Naive thymus-derived CD8-positive, alpha-beta T cell (primary cell): ENCODE results near the gene TNFRSF9. TPM values are rescaled to one million over a fixed set of nuclear protein-coding genes. Genes with fewer than 3 reads are reported as not detected.
"Not testable (repeated sequence)": the region's sequence is repeated elsewhere in the genome, so short reads cannot be mapped to it uniquely, and the experiment has no call there.

Source experiments
- ATAC-seq, 2 donors: fragments of 150-1000 bp; cut with Tn5 transposase in 1 of 2; sonication (Bioruptor Pico), chemical (Tn5 transposase) in 1 of 2; 1 replicate in 1 of 2; 2 replicates in 1 of 2; pipeline ENCODE4 v1.10.0; 2021; ENCODE audit warnings: mild to moderate bottlenecking in 2 of 2, moderate library complexity in 2 of 2
- POLR2A ChIA-PET: fragments of 350-600 bp; sonication (Branson Sonifier 250); formaldehyde crosslinking; loops from one replicate; lab custom pipeline; 2021; ENCODE audit warnings: antibody characterized with exemption; lab: Charles Lee
- DNase-seq, 10 donors: peaks; one replicate each; pipeline versions ENCODE4 v3.0.0 to v3.0.0-alpha.2; 2020 to 2022
- H3K27ac Mint-ChIP-seq, 10 donors: one replicate each; pipeline ENCODE4 v1.8.0; 2020 to 2022; ENCODE audit warnings: mild to moderate bottlenecking in 10 of 10, mixed read lengths in 10 of 10, moderate library complexity in 4 of 10, inconsistent platforms in 1 of 10
- H3K27me3 Mint-ChIP-seq, 5 donors: one replicate each; pipeline ENCODE4 v1.8.0; 2021 to 2022; ENCODE audit warnings: mixed read lengths in 5 of 5
- H3K36me3 Mint-ChIP-seq, 3 donors: one replicate each; pipeline ENCODE4 v1.8.0; 2020 to 2022; ENCODE audit warnings: mixed read lengths in 3 of 3, mild to moderate bottlenecking in 2 of 3, inconsistent platforms in 1 of 3
- H3K4me1 Mint-ChIP-seq, 4 donors: one replicate each; pipeline ENCODE4 v1.8.0; 2021 to 2022; ENCODE audit warnings: mixed read lengths in 4 of 4
- H3K4me3 Mint-ChIP-seq, 10 donors: one replicate each; pipeline ENCODE4 v1.8.0; 2020 to 2022; ENCODE audit warnings: mild to moderate bottlenecking in 10 of 10, mixed read lengths in 10 of 10, moderate library complexity in 6 of 10, inconsistent platforms in 1 of 10
- H3K9me3 Mint-ChIP-seq, 9 donors: one replicate each; pipeline ENCODE4 v1.8.0; 2020 to 2022; ENCODE audit warnings: mixed read lengths in 9 of 9, mild to moderate bottlenecking in 3 of 9, inconsistent platforms in 1 of 9, moderate library complexity in 1 of 9
- polyA plus RNA-seq, 3 donors: library from polyadenylated mRNA; unstranded; fragments of 300-500 nt; fragmentation: Illumina TruSeq; gene quantifications; one replicate each; pipeline ENCODE4 v1.2.3, GENCODE V29; 2021
- total RNA-seq, 8 experiments: library from RNA in 2 of 8; stranded (reverse) in 2 of 8; gene quantifications; one replicate each; pipeline ENCODE4 v1.2.3 and lab custom pipeline; 2021 to 2026

The TNFRSF9 gene
- total and polyA plus RNA-seq, 5 experiments from 2014 or later, result 0.05 to 5.1 (median 0.24) TPM

GRCh38 chr1:7931446-7931812 is 9.2 kb downstream of the TNFRSF9 start:
- Mint-ChIP-seq H3K36me3 (no peaks in the 10 kb centered on the region), H3K27ac (peak overlapping the region in 6 of 10 donors; percentile 20 to 84 (median 68)), H3K4me1 (peaks cover 12 to 42% (median 21%) of the 10 kb centered on the region in 4 donors), H3K9me3 (no peaks in the 10 kb centered on the region), H3K4me3 (peak overlapping the region in 8 of 10 donors; percentile 4 to 66 (median 60)), H3K27me3 (no peaks in the 10 kb centered on the region)
- POLR2A ChIA-PET, result no interaction called here
- ATAC-seq (peak; percentile 23 to 50), DNase-seq (no peak)

GRCh38 chr1:7930645-7931445 is 9.8 kb downstream of the TNFRSF9 start:
- POLR2A ChIA-PET, result no interaction called here
- DNase-seq, result peak in 1 of 10 donors; percentile 35
- peak overlapping the region; percentile 7 to 84 (median 68) for H3K27ac Mint-ChIP-seq
- H3K27me3 Mint-ChIP-seq, result no peaks in the 10 kb centered on the region
- ATAC-seq, result peak; percentile 43 to 44
- H3K36me3 Mint-ChIP-seq, result no peaks in the 10 kb centered on the region
- no peaks in the 10 kb centered on the region for H3K9me3 Mint-ChIP-seq
- H3K4me3 Mint-ChIP-seq, result peak overlapping the region; percentile 36 to 70 (median 62)
- peaks cover 12 to 42% (median 21%) of the 10 kb centered on the region in 4 donors for H3K4me1 Mint-ChIP-seq

- Mint-ChIP-seq H3K4me3 (peak overlapping the region in 6 of 10 donors; percentile 1 to 70 (median 31)), H3K4me1 (peaks cover 12 to 40% (median 21%) of the 10 kb centered on the region in 4 donors)
- POLR2A ChIA-PET, result no interaction called here
Observed at GRCh38 chr1:7929637-7930036, 11.0 kb downstream of the TNFRSF9 start.

GRCh38 chr1:7928247-7928646 is 12.4 kb downstream of the TNFRSF9 start:
- Mint-ChIP-seq H3K36me3 (no peaks in the 10 kb centered on the region), H3K4me3 (no peak overlapping the region), H3K27me3 (no peaks in the 10 kb centered on the region), H3K4me1 (peaks cover 12 to 40% (median 21%) of the 10 kb centered on the region in 4 donors), H3K27ac (no peak overlapping the region), H3K9me3 (no peaks in the 10 kb centered on the region)
- POLR2A ChIA-PET, result no interaction called here
- DNase-seq (no peak), ATAC-seq (no peak)

More at GRCh38 chr1:7929637-7930036, 11.0 kb downstream of the TNFRSF9 start:
- no peaks in the 10 kb centered on the region for H3K27me3 Mint-ChIP-seq
- no peaks in the 10 kb centered on the region for H3K9me3 Mint-ChIP-seq
- peak overlapping the region in 3 of 10 donors; percentile 16 to 76 (median 65) for H3K27ac Mint-ChIP-seq
- ATAC-seq (no peak), DNase-seq (no peak)
- no peaks in the 10 kb centered on the region for H3K36me3 Mint-ChIP-seq

GRCh38 chr1:7927061-7927460 is 13.6 kb downstream of the TNFRSF9 start:
- peak overlapping the region in 1 of 10 donors; percentile 34 for H3K27ac Mint-ChIP-seq

GRCh38 chr1:7922301-7922700 is 18.3 kb downstream of the TNFRSF9 start:
- Mint-ChIP-seq H3K9me3 (no peaks in the 10 kb centered on the region), H3K27ac (peak overlapping the region in 1 of 10 donors; percentile 3), H3K36me3 (no peaks in the 10 kb centered on the region), H3K4me1 (peaks cover 0 to 23% (median 8%) of the 10 kb centered on the region in 4 donors), H3K27me3 (no peaks in the 10 kb centered on the region), H3K4me3 (no peak overlapping the region)
- no peak for DNase-seq
- no peak for ATAC-seq
- POLR2A ChIA-PET, result interaction anchor here (0.6 kb wide), 1 partner anchor 1073 kb away, joined by 5 read pairs; no protein-coding TSS in a partner anchor

More at GRCh38 chr1:7927061-7927460, 13.6 kb downstream of the TNFRSF9 start:
- H3K27me3 Mint-ChIP-seq, H3K9me3 Mint-ChIP-seq, POLR2A ChIA-PET, ATAC-seq, DNase-seq, H3K36me3 Mint-ChIP-seq: not testable (repeated sequence)
- H3K4me1 Mint-ChIP-seq, result peaks cover 11 to 40% (median 22%) of the 10 kb centered on the region in 4 donors
- H3K4me3 Mint-ChIP-seq, result peak overlapping the region in 1 of 10 donors; percentile 7

- Mint-ChIP-seq H3K9me3 (no peaks in the 10 kb centered on the region), H3K36me3 (no peaks in the 10 kb centered on the region), H3K27me3 (no peaks in the 10 kb centered on the region), H3K4me1 (peaks cover 0 to 23% (median 9%) of the 10 kb centered on the region in 4 donors), H3K4me3 (no peak overlapping the region), H3K27ac (no peak overlapping the region)
- DNase-seq (no peak), ATAC-seq (no peak)
- POLR2A ChIA-PET, result no interaction called here
Observed at GRCh38 chr1:7921796-7922195, 18.8 kb downstream of the TNFRSF9 start.

GRCh38 chr1:7919880-7920279 is 20.8 kb downstream of the TNFRSF9 start:
- Mint-ChIP-seq H3K4me3 (no peak overlapping the region), H3K36me3 (no peaks in the 10 kb centered on the region), H3K27me3 (no peaks in the 10 kb centered on the region), H3K27ac (no peak overlapping the region), H3K9me3 (no peaks in the 10 kb centered on the region), H3K4me1 (peaks cover 5 to 33% (median 20%) of the 10 kb centered on the region in 4 donors)
- POLR2A ChIA-PET, result no interaction called here
- no peak for ATAC-seq
- DNase-seq, result no peak

- H3K4me1 Mint-ChIP-seq, result peaks cover 7 to 45% (median 29%) of the 10 kb centered on the region in 4 donors
- H3K36me3 Mint-ChIP-seq, H3K9me3 Mint-ChIP-seq, POLR2A ChIA-PET, ATAC-seq, DNase-seq, H3K27ac Mint-ChIP-seq, H3K27me3 Mint-ChIP-seq, H3K4me3 Mint-ChIP-seq: not testable (repeated sequence)
Observed at GRCh38 chr1:7917971-7918370, 22.7 kb downstream of the TNFRSF9 start.

GRCh38 chr1:7916501-7916830 is 24.2 kb downstream of the TNFRSF9 start:
- POLR2A ChIA-PET, result no interaction called here
- Mint-ChIP-seq H3K27ac (peak overlapping the region in 5 of 10 donors; percentile 13 to 80 (median 71)), H3K4me1 (peaks cover 7 to 54% (median 31%) of the 10 kb centered on the region in 4 donors), H3K4me3 (peak overlapping the region in 1 of 10 donors; percentile 20), H3K27me3 (no peaks in the 10 kb centered on the region), H3K36me3 (no peaks in the 10 kb centered on the region), H3K9me3 (no peaks in the 10 kb centered on the region)
- ATAC-seq (no peak), DNase-seq (no peak)

GRCh38 chr1:7915826-7916500 is 24.7 kb downstream of the TNFRSF9 start:
- peak; percentile 91 to 93 for ATAC-seq
- Mint-ChIP-seq H3K4me3 (peak overlapping the region; percentile 15 to 81 (median 29)), H3K36me3 (no peaks in the 10 kb centered on the region), H3K27ac (peak overlapping the region in 8 of 10 donors; percentile 31 to 88 (median 66)), H3K4me1 (peaks cover 7 to 57% (median 31%) of the 10 kb centered on the region in 4 donors), H3K9me3 (no peaks in the 10 kb centered on the region), H3K27me3 (no peaks in the 10 kb centered on the region)
- POLR2A ChIA-PET, result no interaction called here
- DNase-seq, result peak in 9 of 10 donors; percentile 8 to 66 (median 33)

GRCh38 chr1:7912743-7913557 is 27.7 kb downstream of the TNFRSF9 start:
- POLR2A ChIA-PET, result interaction anchor here (0.6 kb wide), 1 partner anchor 356 kb away, joined by 3 read pairs; no protein-coding TSS in a partner anchor

More at GRCh38 chr1:7912743-7913557, 27.7 kb downstream of the TNFRSF9 start:
- Mint-ChIP-seq H3K27ac (peak overlapping the region in 8 of 10 donors; percentile 7 to 94 (median 54)), H3K9me3 (no peaks in the 10 kb centered on the region), H3K27me3 (no peaks in the 10 kb centered on the region), H3K4me1 (peaks cover 7 to 59% (median 26%) of the 10 kb centered on the region in 4 donors), H3K4me3 (peak overlapping the region; percentile 13 to 92 (median 58)), H3K36me3 (no peaks in the 10 kb centered on the region)
- DNase-seq (peak in 3 of 10 donors; percentile 4 to 22 (median 5)), ATAC-seq (peak in 1 of 2 donors; percentile 52)
